22Rv1 (cell line): ENCODE measurements around the gene CCER1.

Experiments
- CTCF ChIP-seq: fragments of 450-650 bp; IDR thresholded peaks from 2 replicates; pipeline ENCODE4 v1.5.1; 2017; ENCODE audit warnings: mild to moderate bottlenecking
- ZFX ChIP-seq: fragments of 450-650 bp; IDR thresholded peaks from 2 replicates; pipeline ENCODE4 v1.6.1; 2017; ENCODE audit warnings: antibody characterized with exemption, borderline replicate concordance

DNA sequence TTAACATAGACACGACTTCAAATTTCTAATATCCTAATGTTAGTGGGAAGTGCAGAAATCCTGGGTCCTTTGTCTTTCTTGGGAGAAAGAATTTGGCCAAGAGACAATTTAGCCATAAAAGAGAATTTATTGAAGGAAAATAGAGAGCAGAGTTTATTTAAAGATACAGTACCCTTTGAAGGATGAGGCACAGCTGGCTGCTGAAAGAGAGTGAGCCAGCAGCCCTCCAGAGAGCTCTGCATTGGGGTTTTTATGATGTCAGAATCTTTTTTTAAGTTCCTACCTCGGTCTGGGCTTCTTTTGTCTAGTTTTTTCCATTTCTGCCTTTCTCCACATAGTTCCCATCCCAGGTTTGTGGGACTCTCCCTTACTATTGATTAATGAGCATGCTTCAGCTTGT, 37.5 kb downstream of the CCER1 start:
- TF ChIP-seq CTCF, result no peak
- no peak for TF ChIP-seq ZFX
